HepG2 (cell line): ENCODE data around the gene ATN1. TPM values are rescaled to one million over a fixed set of nuclear protein-coding genes. Genes with fewer than 3 reads are reported as not detected.

ENCODE experiments used
- HMGXB4 ChIP-seq, 2 experiments: sonication (generic) in 1 of 2; formaldehyde crosslinking in 1 of 2; IDR thresholded peaks; 2 replicates each; pipeline versions ENCODE4 v1.4.0 to v1.6.1; 2018 to 2020; ENCODE audit warnings: missing genetic modification reagents in 2 of 2, borderline replicate concordance in 1 of 2, low read depth in 1 of 2, mild to moderate bottlenecking in 1 of 2, missing biosample characterization in 1 of 2
- HNRNPK ChIP-seq: fragments of 200-400 bp; formaldehyde crosslinking; IDR thresholded peaks from 2 replicates; pipeline ENCODE4 v1.6.1; 2018; ENCODE audit warnings: low read length, low read depth, moderate library complexity, mild to moderate bottlenecking; ENCODE audit not compliant: poor library complexity, severe bottlenecking
- HOXA7 ChIP-seq: sonication (generic); formaldehyde crosslinking; IDR thresholded peaks from 2 replicates; pipeline ENCODE4 v1.8.1; 2022; ENCODE audit warnings: mild to moderate bottlenecking, missing genetic modification reagents, moderate library complexity
- KLF12 ChIP-seq: sonication (generic); formaldehyde crosslinking; IDR thresholded peaks from 2 replicates; pipeline ENCODE4 v1.4.0; 2020; ENCODE audit warnings: missing genetic modification reagents, borderline replicate concordance
- LRRFIP1 ChIP-seq: sonication (generic); formaldehyde crosslinking; conservative IDR thresholded peaks from 2 replicates; pipeline ENCODE4 v1.4.0; 2020; ENCODE audit warnings: missing genetic modification reagents
- MBD4 ChIP-seq: IDR thresholded peaks from 2 replicates; pipeline ENCODE4 v1.6.1; 2012; ENCODE audit warnings: low read length, inconsistent platforms, borderline replicate concordance
- NRL ChIP-seq: sonication (generic); formaldehyde crosslinking; IDR thresholded peaks from 2 replicates; pipeline ENCODE4 v1.5.0; 2020; ENCODE audit warnings: missing genetic modification reagents, mild to moderate bottlenecking, moderate library complexity, borderline replicate concordance
- SKI ChIP-seq: fragments of 450-650 bp; IDR thresholded peaks from one replicate; pipeline ENCODE4 v1.6.1; 2018; ENCODE audit warnings: mild to moderate bottlenecking; ENCODE audit not compliant: partially characterized antibody
- SMAD3 ChIP-seq: sonication (generic); formaldehyde crosslinking; IDR thresholded peaks from 2 replicates; pipeline ENCODE4 v1.4.0; 2020; ENCODE audit warnings: missing genetic modification reagents
- SMC3 ChIP-seq: IDR thresholded peaks from 2 replicates; pipeline ENCODE4 v1.6.1; 2011; ENCODE audit warnings: low read length, improper control_type of control experiment
- ZBTB21 ChIP-seq: sonication (generic); formaldehyde crosslinking; IDR thresholded peaks from 2 replicates; pipeline ENCODE4 v1.4.0; 2020; ENCODE audit warnings: missing genetic modification reagents
- ZBTB43 ChIP-seq: sonication (generic); formaldehyde crosslinking; conservative IDR thresholded peaks from 2 replicates; pipeline ENCODE4 v1.4.0; 2020; ENCODE audit warnings: missing genetic modification reagents
- ZNF20 ChIP-seq: sonication (generic); formaldehyde crosslinking; IDR thresholded peaks from 2 replicates; pipeline ENCODE4 v1.4.0; 2020; ENCODE audit warnings: mild to moderate bottlenecking, moderate library complexity, missing genetic modification reagents
- ZNF230 ChIP-seq: sonication (generic); formaldehyde crosslinking; IDR thresholded peaks from 2 replicates; pipeline ENCODE4 v1.4.0; 2020; ENCODE audit warnings: mild to moderate bottlenecking, missing genetic modification reagents
- ZNF234 ChIP-seq: sonication (generic); formaldehyde crosslinking; conservative IDR thresholded peaks from 2 replicates; pipeline ENCODE4 v1.5.1; 2020; ENCODE audit warnings: mild to moderate bottlenecking, missing genetic modification reagents
- ZNF251 ChIP-seq: sonication (generic); formaldehyde crosslinking; IDR thresholded peaks from 2 replicates; pipeline ENCODE4 v1.9.0; 2021; ENCODE audit warnings: mild to moderate bottlenecking, missing genetic modification reagents
- ZNF282 ChIP-seq: fragments of 450-650 bp; IDR thresholded peaks from 2 replicates; pipeline ENCODE4 v1.6.1; 2018; ENCODE audit not compliant: partially characterized antibody
- ZNF292 ChIP-seq: sonication (generic); formaldehyde crosslinking; IDR thresholded peaks from 2 replicates; pipeline ENCODE4 v1.8.1; 2022; ENCODE audit warnings: mild to moderate bottlenecking, low read depth, missing genetic modification reagents, borderline replicate concordance
- ZNF33A ChIP-seq: sonication (generic); formaldehyde crosslinking; IDR thresholded peaks from 2 replicates; pipeline ENCODE4 v1.5.1; 2020; ENCODE audit warnings: missing genetic modification reagents, mild to moderate bottlenecking, moderate library complexity, borderline replicate concordance
- ZNF775 ChIP-seq: sonication (generic); formaldehyde crosslinking; IDR thresholded peaks from 2 replicates; pipeline ENCODE4 v1.4.0; 2020; ENCODE audit warnings: missing genetic modification reagents, mild to moderate bottlenecking, moderate library complexity, borderline replicate concordance
- polyA plus RNA-seq, 8 experiments: library from polyadenylated mRNA; depleted of rRNA in 3 of 8; stranded (reverse) in 7 of 8; unstranded in 1 of 8; fragments of >200 nt; fragmentation: Illumina TruSeq in 4 of 8; extraction: Trizol in 4 of 8; gene quantifications; 2 replicates each; pipeline versions ENCODE4 v1.2.1 to v1.2.3, GENCODE V29; 2011 to 2016; ENCODE audit warnings: low read depth in 4 of 8, missing spikeins in 1 of 8, mixed read lengths in 1 of 8; ENCODE audit not compliant: insufficient read depth in 1 of 8
- total RNA-seq, 5 experiments: library from RNA; depleted of rRNA; stranded (reverse); fragments of >200 nt; fragmentation: Illumina TruSeq; extraction: Trizol; gene quantifications; 2 replicates each; pipeline ENCODE4 v1.2.3, GENCODE V29; 2016; ENCODE audit warnings: low read depth in 1 of 5

Gene ATN1
- total and polyA plus RNA-seq, 2 of the 13 experiments (the other 11 are each of a cell fraction or from before 2014, with no cell fraction given), result 2.1 to 8.6 TPM

- TF ChIP-seq KLF12 (CRISPR knock-in tag) (no peak), MBD4 (no peak), HMGXB4 (CRISPR knock-in tag; IDR thresholded peaks at IDR 0.05; ENCODE audit: borderline replicate concordance in 1 of 2, low read depth in 1 of 2) (peak; percentile 94 to 98), ZNF20 (CRISPR knock-in tag) (no peak), SKI (no peak), SMAD3 (peak; percentile 68; the same call in 1 of the 2 replicates), ZNF282 (no peak), ZBTB21 (CRISPR knock-in tag) (peak; percentile 88), HOXA7 (CRISPR knock-in tag) (no peak), NRL (CRISPR knock-in tag) (peak; percentile 94), ZNF230 (CRISPR knock-in tag) (peak; percentile 93; the same call in 1 of the 2 replicates), SMC3 (peak; percentile 24; the same call in 1 of the 2 replicates), ZNF292 (no peak), ZBTB43 (CRISPR knock-in tag) (peak; percentile 72; the same call in 1 of the 2 replicates), ZNF234 (CRISPR knock-in tag) (no peak), ZNF33A (0 out of 2 replicates have a peak, but pooled peaks have one; percentile 66), ZNF775 (CRISPR knock-in tag) (no peak), LRRFIP1 (CRISPR knock-in tag) (0 out of 2 replicates have a peak, but pooled peaks have one; percentile 32), ZNF251 (CRISPR knock-in tag) (no peak), HNRNPK (peak; percentile 62)
Observed at GRCh38 chr12:6937481-6938352, 10.0 kb downstream of the ATN1 start (continued).
